Hepatocyte (in vitro differentiated cells): ENCODE data around the gene ACY1.

Source experiments
- CTCF ChIP-seq: fragments of 200-600 bp; sonication (generic); IDR thresholded peaks from 2 replicates; pipeline ENCODE4 v1.5.1; 2016; ENCODE audit warnings: antibody characterized with exemption, mild to moderate bottlenecking; ENCODE audit not compliant: poor library complexity
- EZH2 ChIP-seq: fragments of 200-600 bp; sonication (generic); IDR thresholded peaks from 2 replicates; pipeline ENCODE4 v1.6.1; 2016; ENCODE audit warnings: antibody characterized with exemption, mild to moderate bottlenecking, borderline replicate concordance
- EZH2phosphoT487 ChIP-seq: fragments of 200-600 bp; sonication (generic); IDR thresholded peaks from one replicate; pipeline ENCODE4 v1.6.1; 2018; ENCODE audit warnings: antibody characterized with exemption, mild to moderate bottlenecking, low read depth, moderate library complexity; ENCODE audit not compliant: unreplicated experiment, severe bottlenecking

- TF ChIP-seq CTCF = no peak
- TF ChIP-seq EZH2phosphoT487 = no peak
- no peak for TF ChIP-seq EZH2
Observed at GRCh38 chr3:51980253-51980652, 3.1 kb upstream of the ACY1 start.
